GM08714 (cell line): ENCODE results near the gene NCLN.
"Not testable (repeated sequence)": the region's sequence is repeated elsewhere in the genome, so short reads cannot be mapped to it uniquely, and the experiment has no call there.

Source experiments
- H3K4me3 ChIP-seq: fragments of 200-500 bp; sonication (Bioruptor generic); 2 replicates; pipeline ENCODE4 v1.5.1; 2014; ENCODE audit warnings: mild to moderate bottlenecking, low read length, inconsistent platforms
- ZNF274 ChIP-seq: IDR thresholded peaks from 2 replicates; pipeline ENCODE4 v1.6.1; 2012; ENCODE audit warnings: mild to moderate bottlenecking, low read depth, low read length

The NCLN gene

GRCh38 chr19:3163230-3163886 is 22.4 kb upstream of the NCLN start:
- H3K4me3 ChIP-seq: no peak overlapping the region
- TF ChIP-seq ZNF274: no peak

GRCh38 chr19:3163943-3164342 is 21.8 kb upstream of the NCLN start:
- TF ChIP-seq ZNF274: no peak
- H3K4me3 ChIP-seq: no peak overlapping the region

- no peak overlapping the region for H3K4me3 ChIP-seq
- TF ChIP-seq ZNF274: no peak
Observed at GRCh38 chr19:3167533-3168272, 18.0 kb upstream of the NCLN start.

GRCh38 chr19:3171894-3172672 is 13.6 kb upstream of the NCLN start:
- H3K4me3 ChIP-seq: no peak overlapping the region
- no peak for TF ChIP-seq ZNF274

DNA sequence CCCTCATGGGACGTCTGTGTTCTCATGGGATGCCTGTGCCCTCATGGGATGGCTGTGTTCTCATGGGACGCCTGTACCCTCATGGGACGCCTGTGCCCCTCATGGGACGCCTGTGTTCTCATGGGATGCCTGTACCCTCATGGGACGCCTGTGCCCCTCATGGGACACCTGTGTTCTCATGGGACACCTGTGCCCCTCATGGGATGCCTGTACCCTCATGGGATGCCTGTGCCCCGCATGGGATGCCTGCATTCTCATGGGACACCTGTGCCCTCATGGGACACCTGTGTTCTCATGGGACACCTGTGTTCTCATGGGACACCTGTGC is 13.1 kb upstream of the NCLN start:
- H3K4me3 ChIP-seq: not testable (repeated sequence)

DNA sequence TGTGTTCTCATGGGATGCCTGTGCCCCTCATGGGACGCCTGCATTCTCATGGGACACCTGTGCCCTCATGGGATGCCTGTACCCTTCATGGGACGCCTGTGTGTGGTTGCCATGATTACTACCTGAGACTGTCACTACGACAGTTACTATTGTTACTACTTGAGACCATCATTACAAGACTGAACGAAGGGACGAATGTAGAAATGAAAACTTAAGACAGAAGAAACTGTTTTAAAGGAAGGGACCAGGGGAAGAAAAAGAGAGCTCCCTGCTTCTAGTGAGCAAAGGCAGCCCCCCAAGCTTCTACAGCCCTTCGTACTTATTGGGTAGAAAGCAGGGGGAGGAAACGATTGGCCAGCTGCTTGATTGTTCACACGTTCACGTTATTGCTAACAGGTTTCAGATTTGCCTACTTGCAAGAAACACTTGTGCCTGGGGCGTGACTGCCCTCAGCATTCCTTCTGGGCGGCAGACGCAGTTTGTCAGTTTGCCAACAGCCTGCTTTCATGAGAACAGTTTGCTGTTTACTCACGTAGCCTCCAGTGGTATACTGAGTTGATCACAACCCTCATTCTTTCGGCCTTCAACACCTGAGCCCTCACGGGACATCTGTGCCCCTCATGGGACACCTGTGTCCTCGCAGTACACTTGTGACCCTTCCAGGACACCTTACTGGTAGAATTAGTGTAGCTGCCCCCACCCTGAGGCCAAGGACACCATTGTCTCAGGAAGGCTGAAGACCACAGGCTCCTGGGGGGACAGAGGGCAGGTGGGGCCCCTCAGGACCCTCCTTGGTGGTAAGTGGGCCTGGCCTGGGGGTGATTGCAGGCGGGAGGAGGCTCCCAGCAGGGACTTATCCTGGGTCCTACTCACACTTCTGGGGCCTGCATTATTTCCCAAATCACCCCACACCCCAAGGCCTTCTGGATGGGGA is 9.7 kb upstream of the NCLN start:
- no peak for TF ChIP-seq ZNF274
- peak overlapping the region; percentile 5; the same call in 1 of the 2 replicates for H3K4me3 ChIP-seq

- H3K4me3 ChIP-seq: peak overlapping the region; percentile 5; the same call in 1 of the 2 replicates
- TF ChIP-seq ZNF274: no peak
Observed at GRCh38 chr19:3176715-3177501, 8.8 kb upstream of the NCLN start.

DNA sequence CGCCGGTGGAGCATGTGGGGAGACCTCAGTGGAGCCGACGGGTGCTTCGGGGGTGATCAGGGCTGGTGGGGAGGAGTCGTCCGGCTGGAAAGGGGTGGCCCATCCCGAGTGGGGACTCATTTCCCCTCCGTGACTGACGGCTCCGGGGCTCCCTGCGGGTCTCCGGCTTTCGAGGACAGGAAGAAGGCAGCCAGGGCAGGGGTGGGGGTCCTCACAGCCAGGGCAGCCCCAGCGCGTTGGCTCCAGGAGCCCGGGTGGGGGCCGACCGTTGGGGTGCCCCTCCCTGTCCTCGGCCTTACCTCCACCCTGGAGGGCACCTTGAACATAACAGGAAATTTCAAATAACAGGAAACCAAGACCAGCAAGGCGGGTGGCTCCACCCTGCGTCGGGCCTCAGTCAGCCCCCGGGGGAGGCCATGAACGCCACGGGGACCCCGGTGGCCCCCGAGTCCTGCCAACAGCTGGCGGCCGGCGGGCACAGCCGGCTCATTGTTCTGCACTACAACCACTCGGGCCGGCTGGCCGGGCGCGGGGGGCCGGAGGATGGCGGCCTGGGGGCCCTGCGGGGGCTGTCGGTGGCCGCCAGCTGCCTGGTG is 7.3 kb upstream of the NCLN start, which contains the start of gene S1PR4:
S1PR4 (plus strand) TSS at position 393 of the 596 bp plus-strand sequence; CDS start at position 417, 24 bp downstream.
- no peak for TF ChIP-seq ZNF274
- peak within 1 kb of the TSS; percentile 66; the same call in 1 of the 2 replicates for H3K4me3 ChIP-seq

DNA sequence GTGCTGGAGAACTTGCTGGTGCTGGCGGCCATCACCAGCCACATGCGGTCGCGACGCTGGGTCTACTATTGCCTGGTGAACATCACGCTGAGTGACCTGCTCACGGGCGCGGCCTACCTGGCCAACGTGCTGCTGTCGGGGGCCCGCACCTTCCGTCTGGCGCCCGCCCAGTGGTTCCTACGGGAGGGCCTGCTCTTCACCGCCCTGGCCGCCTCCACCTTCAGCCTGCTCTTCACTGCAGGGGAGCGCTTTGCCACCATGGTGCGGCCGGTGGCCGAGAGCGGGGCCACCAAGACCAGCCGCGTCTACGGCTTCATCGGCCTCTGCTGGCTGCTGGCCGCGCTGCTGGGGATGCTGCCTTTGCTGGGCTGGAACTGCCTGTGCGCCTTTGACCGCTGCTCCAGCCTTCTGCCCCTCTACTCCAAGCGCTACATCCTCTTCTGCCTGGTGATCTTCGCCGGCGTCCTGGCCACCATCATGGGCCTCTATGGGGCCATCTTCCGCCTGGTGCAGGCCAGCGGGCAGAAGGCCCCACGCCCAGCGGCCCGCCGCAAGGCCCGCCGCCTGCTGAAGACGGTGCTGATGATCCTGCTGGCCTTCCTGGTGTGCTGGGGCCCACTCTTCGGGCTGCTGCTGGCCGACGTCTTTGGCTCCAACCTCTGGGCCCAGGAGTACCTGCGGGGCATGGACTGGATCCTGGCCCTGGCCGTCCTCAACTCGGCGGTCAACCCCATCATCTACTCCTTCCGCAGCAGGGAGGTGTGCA is 6.6 kb upstream of the NCLN start:
- no peak for TF ChIP-seq ZNF274
- peak overlapping the region; percentile 66; the same call in 1 of the 2 replicates for H3K4me3 ChIP-seq

- peak overlapping the region; percentile 66; the same call in 1 of the 2 replicates for H3K4me3 ChIP-seq
- no peak for TF ChIP-seq ZNF274
Observed at GRCh38 chr19:3179739-3180293, 5.9 kb upstream of the NCLN start.

DNA sequence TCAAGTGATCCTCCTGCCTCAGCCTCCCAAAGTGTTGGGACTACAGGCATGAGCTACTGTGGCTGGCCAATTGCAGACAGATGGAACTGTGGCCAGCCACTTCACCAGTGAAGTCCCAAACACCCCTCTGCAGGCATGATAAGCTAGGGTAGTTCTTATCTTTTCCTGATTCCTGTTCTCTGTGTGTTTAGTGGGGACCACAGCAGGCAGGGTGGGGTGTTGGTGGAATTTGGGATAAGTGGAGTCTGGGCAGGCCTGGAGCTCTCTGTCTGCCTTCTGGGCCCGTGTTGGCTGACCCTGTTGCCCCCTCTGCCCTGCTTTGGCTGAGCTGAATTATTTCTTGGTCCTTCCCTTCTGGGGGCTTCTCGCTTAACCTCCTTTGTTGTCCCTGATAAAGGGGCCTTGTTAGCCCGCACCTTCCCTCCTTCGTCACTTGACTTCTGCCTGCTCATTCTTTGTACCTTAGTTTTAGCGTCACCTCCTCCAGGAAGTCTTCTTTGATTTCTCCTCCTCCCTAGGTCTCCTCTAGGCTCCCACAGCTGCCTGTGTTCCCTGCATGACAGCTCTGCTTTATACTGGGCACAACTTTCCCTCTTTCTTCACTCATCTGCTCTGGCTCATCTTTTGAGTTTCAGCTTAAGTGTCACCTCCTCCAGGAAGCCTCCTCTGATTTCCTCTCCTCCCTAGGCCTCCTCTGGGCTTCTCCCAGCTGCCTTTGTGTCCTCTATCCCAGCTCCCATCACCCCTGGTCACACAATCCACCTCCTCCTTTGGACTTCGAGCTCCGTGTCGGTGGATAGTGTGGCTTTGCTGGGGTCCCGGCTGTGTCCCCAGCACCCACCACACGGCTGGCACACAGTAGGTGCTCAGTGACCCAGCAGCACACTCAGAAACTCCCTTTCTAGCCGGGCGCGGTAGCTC is 1.7 kb upstream of the NCLN start:
- no peak for TF ChIP-seq ZNF274
- H3K4me3 ChIP-seq: no peak overlapping the region
